ENCODE data around the gene OR7C1. TPM values are rescaled to one million over a fixed set of nuclear protein-coding genes. Genes with fewer than 3 reads are reported as not detected.
A peak's percentile ranks its signal among the peaks of the same experiment; 100 is the strongest.

Gene OR7C1
- total and polyA plus RNA-seq, 2 experiments from 2014 or later = 0.03 TPM; not detected in 1

DNA sequence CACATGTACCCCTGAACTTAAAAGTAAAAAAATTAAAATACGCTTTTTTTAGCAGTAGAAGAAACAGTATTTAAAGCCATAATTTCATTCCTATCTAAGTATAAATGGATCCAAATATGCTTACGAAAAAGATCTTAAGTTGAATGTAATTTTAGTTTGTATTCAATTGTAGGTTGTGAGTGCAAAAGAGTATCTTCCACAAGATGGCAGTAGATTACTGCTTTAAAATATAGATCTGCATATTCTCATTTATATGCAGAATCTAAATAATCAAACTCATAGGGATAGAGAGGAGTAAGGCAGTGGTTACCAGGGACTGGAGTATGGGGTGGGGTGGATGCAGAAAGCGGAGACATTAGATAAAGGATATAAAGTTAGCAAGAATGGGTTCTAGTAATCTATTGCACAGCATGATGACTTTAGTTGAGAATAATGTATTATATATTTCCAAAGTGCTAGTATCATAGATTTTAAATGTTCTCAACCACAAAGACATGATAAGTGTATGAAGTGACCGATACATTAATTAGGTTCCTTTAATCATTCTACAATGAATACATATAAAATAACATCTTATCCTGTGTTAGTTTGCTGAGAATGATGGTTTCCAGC lies 36.7 kb upstream of the OR7C1 start:
- peak; percentile 44 for DNase-seq (ENCODE audit: low spot score)
- no peak overlapping the region for H3K27ac Mint-ChIP-seq

DNA sequence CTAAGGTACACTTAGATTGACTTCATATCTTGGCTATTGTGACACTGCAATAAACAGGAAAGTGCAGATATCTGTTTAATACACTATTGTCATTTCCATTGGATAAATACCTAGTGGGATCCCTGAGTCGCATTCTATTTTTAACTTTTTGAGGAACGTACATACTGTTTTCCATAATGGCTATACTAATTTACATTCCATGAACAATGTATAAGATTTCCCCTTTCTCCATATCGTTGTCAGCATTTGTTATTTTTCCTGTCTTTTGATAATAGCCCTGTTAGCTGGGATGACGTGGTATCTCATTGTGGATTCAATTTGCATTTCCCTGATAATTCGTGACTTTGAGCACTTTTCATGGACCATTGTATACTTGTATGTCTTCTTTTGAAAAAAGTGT lies 33.5 kb upstream of the OR7C1 start:
- H3K36me3 Mint-ChIP-seq (ENCODE audit: low read depth) = peaks cover 23% of the 10 kb centered on the region; the same call in 2 of the 3 replicates
- DNase-seq (ENCODE audit: low spot score) (no peak), ATAC-seq (no peak)
- H2AFZ ChIP-seq = no peak overlapping the region
- peaks cover 3% of the 10 kb centered on the region for H3K27me3 Mint-ChIP-seq (ENCODE audit: insufficient read depth, low read depth, poor library complexity)
- no peaks in the 10 kb centered on the region for H3K36me3 ChIP-seq (ENCODE audit: insufficient read depth)
- H3K9me3 Mint-ChIP-seq = peaks cover 84% of the 10 kb centered on the region
- H3K27ac Mint-ChIP-seq = no peak overlapping the region
- no peaks in the 10 kb centered on the region for H3K79me2 ChIP-seq (replicated peaks; ENCODE audit: insufficient read depth)
- no peaks in the 10 kb centered on the region for H3K4me1 Mint-ChIP-seq
- H3K4me1 ChIP-seq (ENCODE audit: insufficient read depth) = no peaks in the 10 kb centered on the region
- no peak overlapping the region for H3K4me3 Mint-ChIP-seq
- H3K27ac ChIP-seq (ENCODE audit: low read depth) = no peak overlapping the region
- H3K4me3 ChIP-seq = no peak overlapping the region
- no peaks in the 10 kb centered on the region for H3K27me3 ChIP-seq (ENCODE audit: insufficient read depth)
- H3K4me2 ChIP-seq = no peak overlapping the region
- no peaks in the 10 kb centered on the region for H4K20me1 ChIP-seq (replicated peaks; ENCODE audit: insufficient read depth)
- no peaks in the 10 kb centered on the region for H3K9me2 ChIP-seq (ENCODE audit: insufficient read depth)
- no peaks in the 10 kb centered on the region for H3F3A ChIP-seq (replicated peaks; ENCODE audit: low read depth)
- TF ChIP-seq, protein P1, sequence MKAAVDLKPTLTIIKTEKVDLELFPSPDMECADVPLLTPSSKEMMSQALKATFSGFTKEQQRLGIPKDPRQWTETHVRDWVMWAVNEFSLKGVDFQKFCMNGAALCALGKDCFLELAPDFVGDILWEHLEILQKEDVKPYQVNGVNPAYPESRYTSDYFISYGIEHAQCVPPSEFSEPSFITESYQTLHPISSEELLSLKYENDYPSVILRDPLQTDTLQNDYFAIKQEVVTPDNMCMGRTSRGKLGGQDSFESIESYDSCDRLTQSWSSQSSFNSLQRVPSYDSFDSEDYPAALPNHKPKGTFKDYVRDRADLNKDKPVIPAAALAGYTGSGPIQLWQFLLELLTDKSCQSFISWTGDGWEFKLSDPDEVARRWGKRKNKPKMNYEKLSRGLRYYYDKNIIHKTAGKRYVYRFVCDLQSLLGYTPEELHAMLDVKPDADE (IDR thresholded peaks at IDR 0.05) = no peak
- TF ChIP-seq POLR2AphosphoS5 (IDR thresholded peaks at IDR 0.05; ENCODE audit: low read depth) = no peak
- no peak for TF ChIP-seq EZH2 (IDR thresholded peaks at IDR 0.05; ENCODE audit: low read depth, unreplicated experiment)
- TF ChIP-seq NANOG (IDR thresholded peaks at IDR 0.05; ENCODE audit: borderline replicate concordance) = no peak
- TF ChIP-seq STAT1 (IDR thresholded peaks at IDR 0.05; ENCODE audit: unreplicated experiment) = no peak
- no peak for TF ChIP-seq EZH2phosphoT487 (IDR thresholded peaks at IDR 0.05; ENCODE audit: unreplicated experiment)
- no peak for TF ChIP-seq ZNF331 (CRISPR knock-in tag; IDR thresholded peaks at IDR 0.05; ENCODE audit: low read depth)
- TF ChIP-seq, protein P2, sequence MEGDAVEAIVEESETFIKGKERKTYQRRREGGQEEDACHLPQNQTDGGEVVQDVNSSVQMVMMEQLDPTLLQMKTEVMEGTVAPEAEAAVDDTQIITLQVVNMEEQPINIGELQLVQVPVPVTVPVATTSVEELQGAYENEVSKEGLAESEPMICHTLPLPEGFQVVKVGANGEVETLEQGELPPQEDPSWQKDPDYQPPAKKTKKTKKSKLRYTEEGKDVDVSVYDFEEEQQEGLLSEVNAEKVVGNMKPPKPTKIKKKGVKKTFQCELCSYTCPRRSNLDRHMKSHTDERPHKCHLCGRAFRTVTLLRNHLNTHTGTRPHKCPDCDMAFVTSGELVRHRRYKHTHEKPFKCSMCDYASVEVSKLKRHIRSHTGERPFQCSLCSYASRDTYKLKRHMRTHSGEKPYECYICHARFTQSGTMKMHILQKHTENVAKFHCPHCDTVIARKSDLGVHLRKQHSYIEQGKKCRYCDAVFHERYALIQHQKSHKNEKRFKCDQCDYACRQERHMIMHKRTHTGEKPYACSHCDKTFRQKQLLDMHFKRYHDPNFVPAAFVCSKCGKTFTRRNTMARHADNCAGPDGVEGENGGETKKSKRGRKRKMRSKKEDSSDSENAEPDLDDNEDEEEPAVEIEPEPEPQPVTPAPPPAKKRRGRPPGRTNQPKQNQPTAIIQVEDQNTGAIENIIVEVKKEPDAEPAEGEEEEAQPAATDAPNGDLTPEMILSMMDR (conservative IDR thresholded peaks at IDR 0.05; ENCODE audit: low read depth in 2 of 2) = no peak

More for the DNA sequence above, 36.7 kb upstream of the OR7C1 start:
- no peak for TF ChIP-seq NANOG (IDR thresholded peaks at IDR 0.05; ENCODE audit: borderline replicate concordance)
- TF ChIP-seq, protein P2 (conservative IDR thresholded peaks at IDR 0.05; ENCODE audit: low read depth in 2 of 2) = peak; percentile 34 to 68; a peak in 3 of 4 replicates
- TF ChIP-seq EZH2phosphoT487 (IDR thresholded peaks at IDR 0.05; ENCODE audit: unreplicated experiment) = no peak
- TF ChIP-seq, protein P3, sequence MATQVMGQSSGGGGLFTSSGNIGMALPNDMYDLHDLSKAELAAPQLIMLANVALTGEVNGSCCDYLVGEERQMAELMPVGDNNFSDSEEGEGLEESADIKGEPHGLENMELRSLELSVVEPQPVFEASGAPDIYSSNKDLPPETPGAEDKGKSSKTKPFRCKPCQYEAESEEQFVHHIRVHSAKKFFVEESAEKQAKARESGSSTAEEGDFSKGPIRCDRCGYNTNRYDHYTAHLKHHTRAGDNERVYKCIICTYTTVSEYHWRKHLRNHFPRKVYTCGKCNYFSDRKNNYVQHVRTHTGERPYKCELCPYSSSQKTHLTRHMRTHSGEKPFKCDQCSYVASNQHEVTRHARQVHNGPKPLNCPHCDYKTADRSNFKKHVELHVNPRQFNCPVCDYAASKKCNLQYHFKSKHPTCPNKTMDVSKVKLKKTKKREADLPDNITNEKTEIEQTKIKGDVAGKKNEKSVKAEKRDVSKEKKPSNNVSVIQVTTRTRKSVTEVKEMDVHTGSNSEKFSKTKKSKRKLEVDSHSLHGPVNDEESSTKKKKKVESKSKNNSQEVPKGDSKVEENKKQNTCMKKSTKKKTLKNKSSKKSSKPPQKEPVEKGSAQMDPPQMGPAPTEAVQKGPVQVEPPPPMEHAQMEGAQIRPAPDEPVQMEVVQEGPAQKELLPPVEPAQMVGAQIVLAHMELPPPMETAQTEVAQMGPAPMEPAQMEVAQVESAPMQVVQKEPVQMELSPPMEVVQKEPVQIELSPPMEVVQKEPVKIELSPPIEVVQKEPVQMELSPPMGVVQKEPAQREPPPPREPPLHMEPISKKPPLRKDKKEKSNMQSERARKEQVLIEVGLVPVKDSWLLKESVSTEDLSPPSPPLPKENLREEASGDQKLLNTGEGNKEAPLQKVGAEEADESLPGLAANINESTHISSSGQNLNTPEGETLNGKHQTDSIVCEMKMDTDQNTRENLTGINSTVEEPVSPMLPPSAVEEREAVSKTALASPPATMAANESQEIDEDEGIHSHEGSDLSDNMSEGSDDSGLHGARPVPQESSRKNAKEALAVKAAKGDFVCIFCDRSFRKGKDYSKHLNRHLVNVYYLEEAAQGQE (IDR thresholded peaks at IDR 0.05; ENCODE audit: unreplicated experiment) = no peak
- TF ChIP-seq STAT1 (IDR thresholded peaks at IDR 0.05; ENCODE audit: unreplicated experiment) = no peak
- TF ChIP-seq ZNF114 (CRISPR knock-in tag; IDR thresholded peaks at IDR 0.05) = no peak
- Histone ChIP-seq H3K79me2 (replicated peaks; ENCODE audit: insufficient read depth) (no peaks in the 10 kb centered on the region), H3K4me3 (no peak overlapping the region), H3K27me3 (ENCODE audit: insufficient read depth) (no peaks in the 10 kb centered on the region), H3K4me2 (no peak overlapping the region), H3K9me2 (ENCODE audit: insufficient read depth) (no peaks in the 10 kb centered on the region), H3K27ac (ENCODE audit: low read depth) (no peak overlapping the region), H3K36me3 (ENCODE audit: insufficient read depth) (no peaks in the 10 kb centered on the region), H2AFZ (no peak overlapping the region), H3K4me1 (ENCODE audit: insufficient read depth) (no peaks in the 10 kb centered on the region), H4K20me1 (replicated peaks; ENCODE audit: insufficient read depth) (no peaks in the 10 kb centered on the region), H3F3A (replicated peaks; ENCODE audit: low read depth) (no peaks in the 10 kb centered on the region)
- Mint-ChIP-seq H3K4me3 (no peak overlapping the region), H3K9me3 (peaks cover 84% of the 10 kb centered on the region), H3K27me3 (ENCODE audit: insufficient read depth, low read depth, poor library complexity) (peaks cover 2% of the 10 kb centered on the region), H3K4me1 (no peaks in the 10 kb centered on the region), H3K36me3 (ENCODE audit: low read depth) (peaks cover 11% of the 10 kb centered on the region; the same call in 2 of the 3 replicates)
- ATAC-seq = no peak

All from GM23338 (cell line).